Astrocyte (in vitro differentiated cells and primary cell): ENCODE data around the gene CTRB1.

Source experiments
- CTCF ChIP-seq: IDR thresholded peaks from 2 replicates; pipeline ENCODE4 v1.5.1; 2011; ENCODE audit warnings: low read depth, mild to moderate bottlenecking, inconsistent platforms, low read length, moderate library complexity; ENCODE audit not compliant: insufficient read depth
- EZH2 ChIP-seq: IDR thresholded peaks from 2 replicates; pipeline ENCODE4 v1.6.1; 2012; ENCODE audit warnings: mild to moderate bottlenecking, low read length, inconsistent platforms; ENCODE audit not compliant: insufficient read depth

- no peak for TF ChIP-seq CTCF
- no peak for TF ChIP-seq EZH2
These were observed 29.0 kb upstream of the CTRB1 start for GRCh38 chr16:75189638-75190245.
